Stimulated activated CD4-positive, alpha-beta T cell treated with anti-CD3 and anti-CD28 coated beads, TNF-alpha, amount 100 ng/mL, for 48 hours (primary cell): Measurements from ENCODE around the gene DLG2.

Source experiments
- DNase-seq, 3 donors: peaks; one replicate each; pipeline ENCODE4 v3.0.0-alpha.2; 2020; ENCODE audit warnings: low read depth in 3 of 3

Gene DLG2

GRCh38 chr11:84022201-84022600 lies 1604.9 kb downstream of the DLG2 start:
- no peak for DNase-seq

GRCh38 chr11:84021291-84021690 lies 1605.9 kb downstream of the DLG2 start:
- no peak for DNase-seq

- no peak for DNase-seq
Measured at GRCh38 chr11:84019571-84020194, 1607.5 kb downstream of the DLG2 start.

- DNase-seq, result no peak
Measured at GRCh38 chr11:84014539-84014938, 1612.6 kb downstream of the DLG2 start.

GRCh38 chr11:84012171-84012826 lies 1614.8 kb downstream of the DLG2 start:
- no peak for DNase-seq

- no peak for DNase-seq
Measured at GRCh38 chr11:84003181-84003580, 1624.0 kb downstream of the DLG2 start.

- DNase-seq, result no peak
Measured at GRCh38 chr11:83998921-83999320, 1628.2 kb downstream of the DLG2 start.

- DNase-seq, result no peak
Measured at GRCh38 chr11:83990160-83990733, 1636.9 kb downstream of the DLG2 start.

GRCh38 chr11:83982825-83983224 lies 1644.3 kb downstream of the DLG2 start:
- no peak for DNase-seq

- DNase-seq, result no peak
Measured at GRCh38 chr11:83979593-83979992, 1647.6 kb downstream of the DLG2 start.

GRCh38 chr11:83978942-83979341 lies 1648.2 kb downstream of the DLG2 start:
- DNase-seq, result no peak

GRCh38 chr11:83976086-83976485 lies 1651.1 kb downstream of the DLG2 start:
- no peak for DNase-seq

GRCh38 chr11:83972536-83972935 lies 1654.6 kb downstream of the DLG2 start:
- DNase-seq, result no peak

GRCh38 chr11:83971063-83971462 lies 1656.1 kb downstream of the DLG2 start:
- no peak for DNase-seq

- DNase-seq, result no peak
Measured at GRCh38 chr11:83970061-83970671, 1657.0 kb downstream of the DLG2 start.

- no peak for DNase-seq
Measured at GRCh38 chr11:83957038-83957900, 1669.9 kb downstream of the DLG2 start.

- no peak for DNase-seq
Measured at GRCh38 chr11:83956119-83956697, 1670.9 kb downstream of the DLG2 start.

- no peak for DNase-seq
Measured at GRCh38 chr11:83954780-83955179, 1672.4 kb downstream of the DLG2 start.

- DNase-seq, result no peak
Measured at GRCh38 chr11:83951521-83951920, 1675.6 kb downstream of the DLG2 start.

- no peak for DNase-seq
Measured at GRCh38 chr11:83948200-83948599, 1678.9 kb downstream of the DLG2 start.

- no peak for DNase-seq
Measured at GRCh38 chr11:83945976-83946375, 1681.2 kb downstream of the DLG2 start.

- DNase-seq, result no peak
Measured at GRCh38 chr11:83941050-83941449, 1686.1 kb downstream of the DLG2 start.
